Activated naive CD4-positive, alpha-beta T cell (primary cell): ENCODE data around the gene ALG14.
"Not testable (repeated sequence)": the region's sequence is repeated elsewhere in the genome, so short reads cannot be mapped to it uniquely, and the experiment has no call there.

Source experiments
- DNase-seq, 4 experiments: peaks; one replicate each; lab custom pipeline; 2025; lab: John Stamatoyannopoulos, UW

ALG14 gene

DNA sequence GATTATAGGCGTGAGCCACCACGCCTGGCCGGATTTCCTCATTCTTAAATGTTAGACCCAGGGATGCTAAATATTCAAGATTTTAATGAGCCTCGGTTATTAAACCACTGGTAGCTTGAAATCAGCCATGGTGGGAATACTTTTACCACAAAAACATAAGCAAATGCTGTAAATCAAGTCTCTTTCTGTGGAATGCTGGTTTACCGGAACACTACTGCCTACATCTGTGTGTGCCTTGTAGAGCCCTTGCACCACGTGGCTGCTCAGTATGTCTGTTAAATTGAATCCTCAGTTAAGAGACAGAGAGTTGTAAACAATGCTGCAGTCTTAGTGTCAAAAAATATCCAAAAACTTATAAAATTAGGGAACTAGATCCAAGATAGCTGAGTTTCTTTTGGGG is 119.0 kb downstream of the ALG14 start:
- no peak for DNase-seq

DNA sequence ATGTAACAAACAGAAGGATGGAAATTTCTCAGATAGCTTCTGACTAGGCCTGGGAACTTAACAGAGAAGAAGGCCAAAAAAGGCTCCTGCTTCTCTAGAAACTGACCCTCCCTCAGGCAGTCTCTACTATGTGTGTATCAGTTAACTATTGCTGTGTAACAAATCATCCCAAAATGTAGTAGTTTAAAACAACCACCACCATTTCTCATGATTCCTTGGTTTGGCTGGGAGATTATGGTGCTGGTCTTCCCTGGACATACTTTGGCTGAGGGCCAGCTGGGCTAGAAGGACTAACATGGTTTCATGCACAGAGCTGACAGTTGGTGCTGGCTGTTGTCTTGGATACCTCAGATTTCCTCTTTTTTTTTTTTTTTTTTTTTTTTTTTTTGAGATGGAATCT is 119.6 kb downstream of the ALG14 start:
- DNase-seq = no peak

GRCh38 chr1:94952539-94952938 is 120.2 kb downstream of the ALG14 start:
- DNase-seq = no peak

DNA sequence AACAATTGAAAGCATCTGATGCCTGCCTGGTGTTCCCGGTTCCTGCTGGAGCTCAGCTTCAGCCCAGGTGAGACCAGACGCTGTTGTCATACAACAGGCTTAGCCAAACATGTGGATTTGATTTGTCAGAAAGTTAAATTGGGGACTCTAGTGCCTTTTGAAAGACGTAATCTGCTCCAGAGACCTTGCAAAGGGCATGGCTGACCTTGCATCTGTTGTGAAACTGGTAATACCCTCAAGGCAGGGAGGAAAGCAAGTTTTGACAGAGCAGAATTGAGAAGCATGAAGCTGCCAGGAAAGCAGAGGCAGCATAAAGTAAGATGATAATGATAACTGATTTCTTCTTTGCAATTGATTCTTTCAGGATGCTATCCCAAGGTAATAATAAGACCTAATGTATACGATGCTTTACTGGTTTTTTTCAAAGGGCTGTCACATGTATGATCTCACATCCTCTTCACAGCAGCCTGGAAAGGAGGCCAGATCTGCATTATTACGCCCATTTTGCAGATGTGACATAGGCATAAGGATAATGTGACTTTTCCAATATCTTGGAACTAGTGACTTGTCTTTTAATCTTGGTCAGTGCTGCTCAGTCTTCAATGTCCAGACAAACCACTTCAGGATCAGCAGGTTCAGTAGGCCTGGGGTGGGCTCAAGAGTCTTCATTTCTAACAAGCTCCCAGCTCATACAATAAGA is 121.1 kb downstream of the ALG14 start:
- no peak for DNase-seq

DNA sequence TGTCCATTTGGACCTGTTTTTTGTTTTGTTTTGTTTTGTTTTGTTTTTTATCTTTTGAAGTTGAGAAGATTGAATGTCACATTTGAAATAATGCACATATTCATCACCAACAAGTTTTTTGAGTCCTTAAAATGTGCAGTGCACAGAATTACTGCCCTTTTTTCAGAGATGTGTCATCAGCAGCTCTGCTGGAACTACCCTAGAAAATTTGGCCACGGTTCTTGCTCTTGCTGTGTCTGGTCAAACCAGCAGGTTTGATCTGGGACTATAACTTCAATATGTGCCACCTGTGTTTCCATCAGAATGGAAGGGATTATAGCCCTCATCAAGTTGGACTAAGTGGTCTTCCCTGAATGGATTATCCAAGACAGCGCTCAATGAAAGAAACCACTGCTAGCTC is 121.7 kb downstream of the ALG14 start:
- DNase-seq = no peak

DNA sequence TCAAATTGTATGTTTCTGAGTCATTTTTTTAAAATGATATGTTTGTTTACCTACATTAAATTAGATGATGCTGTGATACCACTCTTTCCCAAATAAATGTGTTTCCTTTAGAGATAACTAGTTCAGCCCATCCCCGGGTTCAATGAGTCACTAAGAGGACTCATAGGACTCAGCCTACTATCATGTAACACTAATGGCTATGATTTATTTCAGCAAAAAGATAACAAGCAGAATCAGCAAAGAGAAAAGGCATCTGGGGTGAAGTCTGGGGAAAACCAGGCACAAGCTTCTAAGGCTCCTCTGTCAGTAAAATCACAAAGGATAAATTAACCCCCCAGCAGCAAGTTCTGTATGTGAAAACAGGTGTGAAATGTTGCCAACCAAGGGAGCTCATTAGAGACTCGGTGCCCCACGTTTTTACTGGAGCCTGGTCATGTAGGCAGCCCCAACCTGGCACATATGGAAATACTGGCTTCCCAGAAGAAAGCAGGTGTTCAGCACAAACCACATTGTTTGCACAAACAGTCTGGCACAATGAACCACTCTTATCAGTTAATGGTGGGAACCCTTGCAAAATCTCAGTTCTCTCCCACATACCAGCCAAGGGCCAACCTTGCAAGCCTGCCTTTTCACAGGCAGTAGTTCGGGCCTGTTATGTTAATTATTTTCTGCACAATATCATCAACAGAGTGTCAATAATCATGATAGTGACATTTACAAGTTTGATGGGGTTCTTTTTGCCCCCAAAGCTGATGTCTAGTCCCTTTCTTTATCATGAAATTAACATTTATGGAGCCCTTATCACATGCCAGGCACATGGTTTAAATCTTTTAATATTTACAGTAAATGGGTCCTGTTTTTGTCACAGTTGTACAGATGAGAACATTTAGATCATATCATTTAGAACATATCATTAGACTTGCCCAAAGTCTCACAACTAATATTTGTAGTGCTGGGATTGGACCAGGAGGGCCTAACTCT is 122.8 kb downstream of the ALG14 start:
- DNase-seq = no peak

DNA sequence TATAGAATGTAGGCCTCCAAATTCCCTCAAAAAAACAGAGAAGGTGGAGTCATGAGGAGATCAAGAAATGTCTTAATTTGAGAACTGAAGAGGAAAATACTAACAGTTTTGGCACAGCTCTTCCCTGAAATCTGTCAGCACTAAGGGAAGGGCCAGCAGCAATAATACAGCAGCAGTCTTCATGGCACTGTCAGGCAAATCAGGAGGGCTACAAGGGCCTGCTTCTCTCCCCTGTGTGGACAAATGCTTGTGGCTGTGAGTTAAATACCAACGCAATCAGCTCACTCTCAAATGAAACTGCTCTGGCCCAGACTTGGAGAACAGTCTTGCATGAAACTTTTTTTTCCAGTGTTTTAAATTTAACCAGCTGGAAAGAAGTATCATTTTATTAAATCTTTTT is 125.3 kb downstream of the ALG14 start:
- DNase-seq = no peak

GRCh38 chr1:94946886-94947285 is 125.9 kb downstream of the ALG14 start:
- DNase-seq = no peak

DNA sequence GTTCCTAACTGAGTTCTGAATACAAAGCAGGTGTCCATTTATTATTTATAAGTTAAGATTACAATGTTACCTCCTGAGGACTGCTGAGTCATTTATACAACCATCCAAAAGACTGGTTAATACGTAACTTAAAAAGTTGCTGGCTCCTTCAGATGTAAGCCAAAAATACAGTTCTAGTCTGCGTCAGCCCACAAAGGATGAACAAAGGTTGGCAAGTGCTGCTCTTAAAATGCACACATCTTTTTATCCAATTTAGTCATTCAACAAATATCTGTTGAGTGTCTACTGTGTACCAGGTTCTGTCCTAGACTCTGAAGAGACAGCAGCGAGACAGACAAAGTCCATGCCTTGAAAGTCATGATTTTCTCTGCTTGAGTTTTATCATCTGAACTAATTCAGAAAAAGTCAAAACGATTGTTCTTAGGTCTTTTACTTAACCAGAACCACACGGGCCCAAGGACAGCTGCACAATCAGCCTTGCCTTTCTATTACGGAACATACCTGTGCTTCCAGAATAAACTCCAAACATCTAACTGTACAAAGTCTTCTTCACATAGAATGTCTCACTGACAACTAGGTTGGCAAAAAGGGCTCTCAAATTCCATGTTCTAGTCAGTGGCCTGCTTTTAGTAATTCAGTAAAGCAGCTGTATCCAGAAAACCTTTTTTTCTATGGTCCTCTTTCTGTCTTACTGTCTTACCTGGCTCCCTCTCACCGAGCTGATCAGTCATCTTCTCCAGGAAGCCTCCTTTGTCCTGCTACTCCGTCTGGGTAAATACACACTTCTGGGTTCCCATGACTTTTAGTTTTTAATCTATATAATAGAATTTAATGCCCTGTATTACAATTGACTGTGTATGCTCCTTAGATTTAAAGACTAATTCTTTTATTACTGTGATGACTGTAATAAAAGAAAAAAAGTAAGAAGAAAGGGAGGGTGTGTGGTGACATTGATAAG is 130.3 kb downstream of the ALG14 start:
- DNase-seq = no peak

DNA sequence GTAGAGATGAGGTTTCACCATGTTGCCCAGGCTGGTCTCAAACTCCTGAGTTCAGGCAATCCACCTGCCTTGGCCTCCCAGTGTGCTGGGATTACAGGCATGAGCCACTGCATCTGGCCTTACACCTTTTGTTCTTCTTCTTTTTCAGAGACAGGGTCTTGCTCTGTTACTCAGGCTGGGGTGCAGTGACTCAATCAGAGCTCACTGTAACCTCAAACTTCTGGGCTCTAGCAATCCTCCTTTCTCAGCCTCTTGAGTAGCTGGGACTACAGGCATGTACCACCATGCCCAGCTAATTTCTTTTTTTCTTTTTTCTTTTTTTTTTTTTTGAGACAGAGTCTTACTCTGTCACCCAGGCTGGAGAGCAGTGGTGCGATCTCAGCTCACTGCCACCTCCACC is 131.3 kb downstream of the ALG14 start:
- not testable (repeated sequence) for DNase-seq

- no peak for DNase-seq
These were observed 132.0 kb downstream of the ALG14 start for GRCh38 chr1:94940738-94941137.

GRCh38 chr1:94937820-94938219 is 134.9 kb downstream of the ALG14 start:
- DNase-seq = no peak

GRCh38 chr1:94936861-94937620 is 135.7 kb downstream of the ALG14 start:
- DNase-seq = no peak

DNA sequence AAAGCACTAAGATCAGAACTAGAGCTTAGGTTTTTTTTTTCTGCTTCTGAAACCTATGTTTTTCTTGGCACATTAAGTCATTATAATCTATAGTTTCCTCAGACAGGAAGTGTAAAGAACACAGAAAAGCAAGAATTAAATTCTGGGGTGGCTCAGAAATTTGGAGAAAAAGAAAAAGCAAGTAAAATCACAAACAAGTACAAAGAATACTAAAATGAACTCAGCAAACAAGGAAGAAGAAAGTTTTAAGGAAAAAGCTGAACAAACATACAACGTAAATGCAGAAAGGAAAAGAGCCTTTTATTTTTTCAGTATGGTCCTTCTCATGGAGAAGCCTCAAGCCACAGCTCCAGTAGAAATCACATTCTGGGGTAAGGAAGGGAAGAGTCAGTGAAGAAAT is 137.3 kb downstream of the ALG14 start:
- DNase-seq = no peak

- no peak for DNase-seq
These were observed 137.7 kb downstream of the ALG14 start for GRCh38 chr1:94935034-94935433.

- no peak for DNase-seq
These were observed 138.2 kb downstream of the ALG14 start for GRCh38 chr1:94934551-94934950.

DNA sequence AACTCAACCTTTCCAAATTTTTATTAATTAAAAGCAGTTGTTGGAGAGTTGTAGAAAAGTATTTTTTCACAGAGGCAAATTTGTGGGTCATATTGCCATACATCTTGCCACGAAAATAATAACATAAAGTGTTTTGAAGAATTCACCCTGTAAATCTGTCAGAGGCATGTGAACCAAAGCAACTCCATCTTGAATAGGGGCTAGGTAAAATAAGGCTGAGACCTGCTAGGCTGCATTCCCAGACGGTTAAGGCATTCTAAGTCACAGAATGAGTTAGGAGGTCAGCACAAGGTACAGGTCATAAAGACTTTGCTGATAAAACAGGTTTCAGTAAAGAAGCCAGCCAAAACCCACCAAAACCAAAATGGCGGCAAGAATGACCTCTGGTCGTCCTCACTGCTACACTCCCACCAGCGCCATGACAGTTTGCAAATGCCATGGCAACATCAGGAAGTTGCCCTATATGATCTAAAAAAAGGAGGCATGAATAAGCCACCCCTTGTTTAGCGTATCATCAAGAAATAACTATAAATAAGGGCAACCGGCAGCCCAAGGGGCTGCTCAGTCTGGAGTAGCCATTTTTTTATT is 141.4 kb downstream of the ALG14 start:
- DNase-seq = no peak

GRCh38 chr1:94929351-94930217 is 143.2 kb downstream of the ALG14 start:
- no peak for DNase-seq

DNA sequence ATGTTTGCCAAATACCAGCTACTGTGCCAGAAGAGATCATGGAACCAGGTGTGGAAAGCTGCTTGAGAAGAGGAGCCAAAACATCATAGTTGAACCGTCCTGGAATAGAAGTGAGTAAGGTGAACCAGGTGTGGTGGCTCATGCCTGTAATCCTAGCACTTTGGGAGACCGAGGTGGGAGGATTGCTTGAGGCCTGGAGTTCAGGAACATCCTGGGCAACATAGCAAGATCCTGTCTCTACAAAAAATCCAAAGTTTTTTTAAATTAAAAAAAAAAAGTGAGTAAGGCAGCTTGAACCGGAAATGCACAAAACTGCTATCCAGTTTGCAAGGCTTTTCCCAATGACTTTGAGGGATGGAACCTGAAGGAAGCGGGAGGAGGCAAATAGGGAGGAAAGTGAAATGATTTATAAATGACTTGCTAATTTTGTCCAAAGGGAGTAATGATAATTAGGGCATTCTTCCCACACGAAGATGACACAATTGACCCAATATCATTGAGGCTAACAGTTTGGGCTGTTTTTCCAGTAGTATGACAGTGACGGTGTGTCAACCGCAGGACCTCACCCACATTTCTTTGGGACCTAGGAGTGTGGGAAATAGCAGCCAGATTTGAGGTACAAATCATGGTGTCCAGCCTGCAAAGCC is 144.3 kb downstream of the ALG14 start:
- DNase-seq = no peak
